GM23338 (cell line): ENCODE data around the gene MEI4. TPM values are rescaled to one million over a fixed set of nuclear protein-coding genes. Genes with fewer than 3 reads are reported as not detected.

ENCODE experiments used
- ATAC-seq: fragments of 200-7000 bp; cut with Tn5 transposase; 3 replicates; pipeline ENCODE4 v1.9.1; 2020
- DNase-seq: peaks from one replicate; pipeline ENCODE4 v3.0.0-alpha.2; 2015; ENCODE audit warnings: low spot score
- H2AFZ ChIP-seq: fragments of 200-600 bp; sonication (generic); 2 replicates; pipeline ENCODE4 v1.8.0; 2016; ENCODE audit warnings: antibody characterized with exemption, mild to moderate bottlenecking, moderate library complexity
- H3F3A ChIP-seq: fragments of 200-600 bp; sonication (generic); replicated peaks from 2 replicates; pipeline ENCODE4 v1.8.0; 2017; ENCODE audit warnings: antibody characterized with exemption, mixed run types, low read depth
- H3K27ac ChIP-seq: fragments of 200-600 bp; sonication (generic); 2 replicates; pipeline ENCODE4 v1.6.1; 2016; ENCODE audit warnings: low read depth
- H3K27me3 ChIP-seq: fragments of 200-600 bp; sonication (generic); 2 replicates; pipeline ENCODE4 v1.8.0; 2016; ENCODE audit warnings: mild to moderate bottlenecking, mixed run types, moderate library complexity; ENCODE audit not compliant: insufficient read depth
- H3K36me3 ChIP-seq: fragments of 200-600 bp; sonication (generic); 2 replicates; pipeline ENCODE4 v1.8.0; 2016; ENCODE audit warnings: mild to moderate bottlenecking; ENCODE audit not compliant: insufficient read depth
- H3K4me1 ChIP-seq: fragments of 200-600 bp; sonication (generic); 2 replicates; pipeline ENCODE4 v1.8.0; 2016; ENCODE audit warnings: mild to moderate bottlenecking, moderate library complexity; ENCODE audit not compliant: insufficient read depth
- H3K4me2 ChIP-seq: fragments of 200-600 bp; sonication (generic); 2 replicates; pipeline ENCODE4 v1.7.1; 2017; ENCODE audit warnings: mixed run types
- H3K4me3 ChIP-seq: fragments of 200-600 bp; sonication (generic); 2 replicates; pipeline ENCODE4 v1.6.1; 2016; ENCODE audit warnings: mixed run types
- H3K79me2 ChIP-seq: fragments of 200-600 bp; sonication (generic); replicated peaks from 2 replicates; pipeline ENCODE4 v1.8.0; 2017; ENCODE audit warnings: mild to moderate bottlenecking; ENCODE audit not compliant: insufficient read depth
- H3K9me2 ChIP-seq: fragments of 200-600 bp; sonication (generic); 2 replicates; pipeline ENCODE4 v1.8.0; 2017; ENCODE audit not compliant: insufficient read depth
- H4K20me1 ChIP-seq: fragments of 200-600 bp; sonication (generic); replicated peaks from 2 replicates; pipeline ENCODE4 v1.8.0; 2017; ENCODE audit warnings: mild to moderate bottlenecking; ENCODE audit not compliant: insufficient read depth
- H3K27ac Mint-ChIP-seq: 2 replicates; pipeline ENCODE4 v1.8.0; 2020; ENCODE audit warnings: inconsistent platforms, mild to moderate bottlenecking, moderate library complexity, mixed read lengths
- H3K27me3 Mint-ChIP-seq: 3 replicates; pipeline ENCODE4 v1.8.0; 2022; ENCODE audit warnings: low read depth, mild to moderate bottlenecking, moderate library complexity, mixed read lengths, inconsistent platforms; ENCODE audit not compliant: insufficient read depth, poor library complexity
- H3K36me3 Mint-ChIP-seq: 3 replicates; pipeline ENCODE4 v1.8.0; 2021; ENCODE audit warnings: low read depth, mild to moderate bottlenecking, inconsistent platforms, moderate library complexity, mixed read lengths
- H3K4me1 Mint-ChIP-seq: 3 replicates; pipeline ENCODE4 v1.8.0; 2020; ENCODE audit warnings: mild to moderate bottlenecking, inconsistent platforms, mixed read lengths
- H3K4me3 Mint-ChIP-seq: 3 replicates; pipeline ENCODE4 v1.8.0; 2021; ENCODE audit warnings: moderate library complexity, mild to moderate bottlenecking, inconsistent platforms, mixed read lengths
- H3K9me3 Mint-ChIP-seq: 3 replicates; pipeline ENCODE4 v1.8.0; 2020; ENCODE audit warnings: moderate library complexity, mild to moderate bottlenecking, inconsistent platforms, mixed read lengths
- CREB1 ChIP-seq: fragments of 250-450 bp; sonication (Bioruptor Pico); IDR thresholded peaks from 2 replicates; pipeline ENCODE4 v1.5.0; 2020; ENCODE audit warnings: low read depth, mild to moderate bottlenecking, moderate library complexity
- CTCF ChIP-seq, 2 experiments: fragments of 200-600 bp in 1 of 2; sonication (generic) in 1 of 2; conservative IDR thresholded peaks; 2 replicates each; pipeline versions ENCODE4 v1.5.1 to v1.6.1; 2016 to 2017; ENCODE audit warnings: antibody characterized with exemption in 2 of 2, low read depth in 2 of 2, mild to moderate bottlenecking in 2 of 2, moderate library complexity in 1 of 2
- EZH2 ChIP-seq: fragments of 200-600 bp; sonication (generic); IDR thresholded peaks from one replicate; pipeline ENCODE4 v1.8.0; 2017; ENCODE audit warnings: antibody characterized with exemption, mild to moderate bottlenecking, low read depth; ENCODE audit not compliant: unreplicated experiment
- EZH2phosphoT487 ChIP-seq: fragments of 200-600 bp; sonication (generic); IDR thresholded peaks from one replicate; pipeline ENCODE4 v1.8.1; 2018; ENCODE audit warnings: antibody characterized with exemption; ENCODE audit not compliant: unreplicated experiment
- JUNB ChIP-seq: IDR thresholded peaks from one replicate; pipeline ENCODE4 v1.6.1; 2016; ENCODE audit warnings: antibody characterized with exemption; ENCODE audit not compliant: unreplicated experiment
- NANOG ChIP-seq: IDR thresholded peaks from 2 replicates; pipeline ENCODE4 v1.6.1; 2016; ENCODE audit warnings: antibody characterized with exemption, borderline replicate concordance
- POLR2AphosphoS5 ChIP-seq: IDR thresholded peaks from 2 replicates; pipeline ENCODE4 v1.6.1; 2016; ENCODE audit warnings: antibody characterized with exemption, low read depth
- STAT1 ChIP-seq: IDR thresholded peaks from one replicate; pipeline ENCODE4 v1.6.1; 2016; ENCODE audit warnings: antibody characterized with exemption; ENCODE audit not compliant: unreplicated experiment
- ZNF114 ChIP-seq: fragments of 250-450 bp; sonication (Bioruptor Pico); IDR thresholded peaks from 2 replicates; pipeline ENCODE4 v1.5.0; 2020; ENCODE audit warnings: mild to moderate bottlenecking, moderate library complexity
- ZNF331 ChIP-seq: fragments of 250-450 bp; sonication (Bioruptor Pico); IDR thresholded peaks from 2 replicates; pipeline ENCODE4 v1.5.0; 2020; ENCODE audit warnings: low read depth, mild to moderate bottlenecking, moderate library complexity
- polyA plus RNA-seq: library from polyadenylated mRNA; unstranded; fragments of >200 nt; fragmentation: Nextera tagmentation; extraction: Ambion mirVana; gene quantifications from 2 replicates; pipeline ENCODE4 v1.2.1, GENCODE V29; 2016
- total RNA-seq: library from RNA; depleted of rRNA; stranded (reverse); fragments of >200 nt; shearing (Covaris generic); gene quantifications from 2 replicates; pipeline ENCODE4 v1.2.3, GENCODE V29; 2014
- TF ChIP-seq, protein P1 (sequence below): IDR thresholded peaks from one replicate; pipeline ENCODE4 v1.6.1; 2018; ENCODE audit warnings: antibody characterized with exemption; ENCODE audit not compliant: unreplicated experiment
- TF ChIP-seq, protein P2 (sequence below): IDR thresholded peaks from 2 replicates; pipeline ENCODE4 v1.6.1; 2016; ENCODE audit warnings: antibody characterized with exemption

Gene MEI4
- total and polyA plus RNA-seq, 2 experiments from 2014 or later = 0.23 to 0.63 TPM

DNA sequence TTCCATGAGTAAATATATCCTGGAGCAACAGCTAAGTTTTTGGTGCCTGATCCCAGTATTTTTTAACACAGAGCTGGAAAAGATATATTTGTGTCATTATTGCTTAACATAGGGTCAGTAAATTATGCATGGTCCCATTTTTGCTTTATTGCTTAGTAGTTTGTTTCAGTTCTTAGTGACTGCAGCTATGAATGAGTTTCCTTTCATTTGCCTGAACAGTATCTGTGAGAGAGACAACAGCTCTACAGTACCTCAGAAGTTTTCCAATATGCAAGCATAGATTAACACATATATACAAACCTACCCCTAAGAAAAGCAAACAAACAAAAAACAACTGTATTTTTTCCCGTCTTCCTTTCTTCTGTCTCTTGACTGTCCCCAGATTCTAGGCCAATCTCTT, 160.3 kb downstream of the MEI4 start (continued):
- TF ChIP-seq, protein P1, sequence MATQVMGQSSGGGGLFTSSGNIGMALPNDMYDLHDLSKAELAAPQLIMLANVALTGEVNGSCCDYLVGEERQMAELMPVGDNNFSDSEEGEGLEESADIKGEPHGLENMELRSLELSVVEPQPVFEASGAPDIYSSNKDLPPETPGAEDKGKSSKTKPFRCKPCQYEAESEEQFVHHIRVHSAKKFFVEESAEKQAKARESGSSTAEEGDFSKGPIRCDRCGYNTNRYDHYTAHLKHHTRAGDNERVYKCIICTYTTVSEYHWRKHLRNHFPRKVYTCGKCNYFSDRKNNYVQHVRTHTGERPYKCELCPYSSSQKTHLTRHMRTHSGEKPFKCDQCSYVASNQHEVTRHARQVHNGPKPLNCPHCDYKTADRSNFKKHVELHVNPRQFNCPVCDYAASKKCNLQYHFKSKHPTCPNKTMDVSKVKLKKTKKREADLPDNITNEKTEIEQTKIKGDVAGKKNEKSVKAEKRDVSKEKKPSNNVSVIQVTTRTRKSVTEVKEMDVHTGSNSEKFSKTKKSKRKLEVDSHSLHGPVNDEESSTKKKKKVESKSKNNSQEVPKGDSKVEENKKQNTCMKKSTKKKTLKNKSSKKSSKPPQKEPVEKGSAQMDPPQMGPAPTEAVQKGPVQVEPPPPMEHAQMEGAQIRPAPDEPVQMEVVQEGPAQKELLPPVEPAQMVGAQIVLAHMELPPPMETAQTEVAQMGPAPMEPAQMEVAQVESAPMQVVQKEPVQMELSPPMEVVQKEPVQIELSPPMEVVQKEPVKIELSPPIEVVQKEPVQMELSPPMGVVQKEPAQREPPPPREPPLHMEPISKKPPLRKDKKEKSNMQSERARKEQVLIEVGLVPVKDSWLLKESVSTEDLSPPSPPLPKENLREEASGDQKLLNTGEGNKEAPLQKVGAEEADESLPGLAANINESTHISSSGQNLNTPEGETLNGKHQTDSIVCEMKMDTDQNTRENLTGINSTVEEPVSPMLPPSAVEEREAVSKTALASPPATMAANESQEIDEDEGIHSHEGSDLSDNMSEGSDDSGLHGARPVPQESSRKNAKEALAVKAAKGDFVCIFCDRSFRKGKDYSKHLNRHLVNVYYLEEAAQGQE = no peak
- TF ChIP-seq EZH2 (no peak), JUNB (no peak), POLR2AphosphoS5 (no peak), NANOG (no peak), ZNF331 (no peak), EZH2phosphoT487 (no peak), ZNF114 (CRISPR knock-in tag) (no peak), CREB1 (CRISPR knock-in tag) (no peak), CTCF (conservative IDR thresholded peaks at IDR 0.05; ENCODE audit: low read depth in 2 of 2) (no peak), STAT1 (no peak)

DNA sequence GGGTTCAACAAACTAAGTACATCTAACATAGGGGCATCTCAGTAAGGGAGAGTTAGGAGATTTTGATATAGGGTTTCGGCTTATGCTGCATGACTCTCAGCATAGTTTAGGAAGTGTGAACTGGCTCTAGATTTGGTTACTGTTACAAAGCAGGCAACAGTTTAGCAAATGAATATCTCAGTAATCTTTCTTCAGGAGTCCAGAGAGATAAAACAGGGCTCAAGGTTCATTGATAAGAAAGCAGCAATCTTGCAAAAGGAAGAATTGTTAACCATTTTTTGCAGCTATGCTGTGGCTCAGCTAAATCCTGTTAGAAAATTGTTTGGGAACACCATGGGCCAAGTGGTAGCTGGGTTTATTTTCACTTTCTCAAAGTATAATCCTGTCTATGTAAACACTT, 161.3 kb downstream of the MEI4 start:
- H3K79me2 ChIP-seq = no peaks in the 10 kb centered on the region
- TF ChIP-seq EZH2 (no peak), ZNF114 (CRISPR knock-in tag) (no peak)
- TF ChIP-seq, protein P2, sequence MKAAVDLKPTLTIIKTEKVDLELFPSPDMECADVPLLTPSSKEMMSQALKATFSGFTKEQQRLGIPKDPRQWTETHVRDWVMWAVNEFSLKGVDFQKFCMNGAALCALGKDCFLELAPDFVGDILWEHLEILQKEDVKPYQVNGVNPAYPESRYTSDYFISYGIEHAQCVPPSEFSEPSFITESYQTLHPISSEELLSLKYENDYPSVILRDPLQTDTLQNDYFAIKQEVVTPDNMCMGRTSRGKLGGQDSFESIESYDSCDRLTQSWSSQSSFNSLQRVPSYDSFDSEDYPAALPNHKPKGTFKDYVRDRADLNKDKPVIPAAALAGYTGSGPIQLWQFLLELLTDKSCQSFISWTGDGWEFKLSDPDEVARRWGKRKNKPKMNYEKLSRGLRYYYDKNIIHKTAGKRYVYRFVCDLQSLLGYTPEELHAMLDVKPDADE = no peak
- DNase-seq (no peak), ATAC-seq (no peak)
- Mint-ChIP-seq H3K27ac (no peak overlapping the region), H3K4me1 (peaks cover 15% of the 10 kb centered on the region), H3K4me3 (no peak overlapping the region), H3K36me3 (no peaks in the 10 kb centered on the region), H3K27me3 (no peaks in the 10 kb centered on the region), H3K9me3 (no peaks in the 10 kb centered on the region)
- no peaks in the 10 kb centered on the region for H3F3A ChIP-seq
- H3K4me1 ChIP-seq = peaks cover 4% of the 10 kb centered on the region; the same call in 1 of the 2 replicates
- peak overlapping the region; percentile 43; the same call in 1 of the 2 replicates for H2AFZ ChIP-seq
- H3K9me2 ChIP-seq = no peaks in the 10 kb centered on the region
- no peaks in the 10 kb centered on the region for H4K20me1 ChIP-seq
- no peak overlapping the region for H3K27ac ChIP-seq
- no peaks in the 10 kb centered on the region for H3K36me3 ChIP-seq
- H3K4me2 ChIP-seq = no peak overlapping the region
- no peaks in the 10 kb centered on the region for H3K27me3 ChIP-seq
- H3K4me3 ChIP-seq = no peak overlapping the region
